H1 (cell line): ENCODE results near the gene WNT11. TPM values are rescaled to one million over a fixed set of nuclear protein-coding genes. Genes with fewer than 3 reads are reported as not detected.
A peak's percentile ranks its signal among the peaks of the same experiment; 100 is the strongest.

Source experiments
- CTCF ChIA-PET: fragments of 300-600 bp; sonication (Branson Sonifier 250); formaldehyde crosslinking; loops from one replicate; lab custom pipeline; 2021; ENCODE audit not compliant: partially characterized antibody; lab: Charles Lee
- POLR2A ChIA-PET: fragments of 300-600 bp; sonication (Branson Sonifier 250); formaldehyde crosslinking; loops from one replicate; lab custom pipeline; 2021; ENCODE audit warnings: inconsistent platforms; ENCODE audit not compliant: partially characterized antibody; lab: Charles Lee
- DNase-seq, 2 experiments: peaks; one replicate each; pipeline versions ENCODE4 v3.0.0 to v3.0.0-alpha.2; 2010 to 2022; ENCODE audit warnings: low spot score in 2 of 2, low read depth in 1 of 2, mixed read lengths in 1 of 2
- FAIRE-seq: peaks from 2 replicates; lab custom pipeline; 2011; peaks lifted over from hg19 to GRCh38; lab: Jason Lieb, UNC
- H2AFZ ChIP-seq: 2 replicates; pipeline ENCODE4 v1.8.1; 2012; ENCODE audit warnings: low read length, inconsistent platforms
- H2AK5ac ChIP-seq: 2 replicates; pipeline ENCODE4 v1.6.1; 2013; ENCODE audit warnings: low read depth, low read length
- H2BK120ac ChIP-seq: replicated peaks from 2 replicates; pipeline ENCODE3; 2013; ENCODE audit warnings: low read depth, low read length, inconsistent platforms
- H2BK12ac ChIP-seq: 2 replicates; pipeline ENCODE4 v1.6.1; 2013; ENCODE audit warnings: low read depth, low read length
- H2BK15ac ChIP-seq: 2 replicates; pipeline ENCODE4 v1.6.1; 2013; ENCODE audit warnings: low read length
- H2BK20ac ChIP-seq: 2 replicates; pipeline ENCODE4 v1.6.1; 2013; ENCODE audit warnings: low read length
- H2BK5ac ChIP-seq: 2 replicates; pipeline ENCODE4 v1.6.1; 2013; ENCODE audit warnings: low read depth, low read length
- H3K14ac ChIP-seq: 2 replicates; pipeline ENCODE4 v1.6.1; 2013; ENCODE audit warnings: inconsistent platforms; ENCODE audit not compliant: insufficient read length
- H3K18ac ChIP-seq: 2 replicates; pipeline ENCODE4 v1.6.1; 2013; ENCODE audit warnings: low read length; ENCODE audit errors: extremely low read depth
- H3K23ac ChIP-seq: 2 replicates; pipeline ENCODE4 v1.6.1; 2013; ENCODE audit warnings: inconsistent platforms; ENCODE audit not compliant: insufficient read length
- H3K23me2 ChIP-seq: 2 replicates; pipeline ENCODE4 v1.6.1; 2013; ENCODE audit warnings: low read depth, low read length
- H3K27ac ChIP-seq: 2 replicates; pipeline ENCODE4 v1.6.1; 2011; ENCODE audit warnings: low read depth, low read length, inconsistent platforms
- H3K27me3 ChIP-seq, 4 experiments: replicated peaks in 1 of 4; 1 replicate in 1 of 4; 2 replicates in 3 of 4; pipeline versions ENCODE4 v1.6.1 to v1.8.1; 2011 to 2013; ENCODE audit warnings: low read length in 3 of 4, mild to moderate bottlenecking in 3 of 4, inconsistent platforms in 2 of 4, mixed read lengths in 2 of 4, moderate library complexity in 1 of 4; ENCODE audit not compliant: control insufficient read depth in 3 of 4, insufficient read depth in 3 of 4; ENCODE audit errors: extremely low read depth in 1 of 4
- H3K36me3 ChIP-seq, 4 experiments: 2 replicates each; pipeline versions ENCODE4 v1.6.1 to v1.8.1; 2011 to 2013; ENCODE audit warnings: mild to moderate bottlenecking in 4 of 4, low read length in 3 of 4, moderate library complexity in 2 of 4, control low read depth in 1 of 4, inconsistent platforms in 1 of 4; ENCODE audit not compliant: insufficient read depth in 4 of 4, control insufficient read depth in 2 of 4
- H3K4ac ChIP-seq: replicated peaks from 2 replicates; pipeline ENCODE3; 2013; ENCODE audit warnings: low read length, low read depth, mixed read lengths, inconsistent platforms; ENCODE audit not compliant: insufficient read length
- H3K4me1 ChIP-seq, 4 experiments: replicated peaks in 1 of 4; 1 replicate in 1 of 4; 2 replicates in 3 of 4; pipeline versions ENCODE4 v1.6.1 to v1.8.1; 2011 to 2013; ENCODE audit warnings: low read length in 3 of 4, inconsistent platforms in 2 of 4, mixed read lengths in 1 of 4; ENCODE audit not compliant: insufficient read depth in 4 of 4, control insufficient read depth in 3 of 4
- H3K4me2 ChIP-seq, 2 experiments: 2 replicates each; pipeline versions ENCODE4 v1.6.1 to v1.8.1; 2011 to 2013; ENCODE audit warnings: low read depth in 2 of 2, low read length in 2 of 2, control low read depth in 1 of 2, inconsistent platforms in 1 of 2, mild to moderate bottlenecking in 1 of 2; ENCODE audit not compliant: insufficient read depth in 1 of 2
- H3K4me3 ChIP-seq, 4 experiments: fragments of 200-600, 300-600 bp in 1 of 4; sonication (generic), shearing (Covaris generic), sonication (Bioruptor Twin) in 1 of 4; 2 replicates each; pipeline versions ENCODE4 v1.5.1 to v1.8.1; 2011 to 2016; ENCODE audit warnings: low read length in 4 of 4, low read depth in 3 of 4, control low read depth in 2 of 4, inconsistent platforms in 2 of 4, mild to moderate bottlenecking in 2 of 4, mixed read lengths in 1 of 4, moderate library complexity in 1 of 4; ENCODE audit not compliant: insufficient read depth in 2 of 4; ENCODE audit errors: extremely low read depth in 1 of 4
- H3K56ac ChIP-seq: replicated peaks from 2 replicates; pipeline ENCODE3; 2013; ENCODE audit warnings: low read depth, mild to moderate bottlenecking, mixed read lengths, low read length, inconsistent platforms; ENCODE audit not compliant: insufficient read length
- H3K79me1 ChIP-seq: 2 replicates; pipeline ENCODE4 v1.6.1; 2013; ENCODE audit warnings: low read depth, low read length, control low read depth
- H3K79me2 ChIP-seq, 2 experiments: 2 replicates each; pipeline versions ENCODE4 v1.6.1 to v1.8.1; 2012 to 2013; ENCODE audit warnings: low read length in 2 of 2, mild to moderate bottlenecking in 2 of 2, inconsistent platforms in 1 of 2; ENCODE audit not compliant: insufficient read depth in 2 of 2, control insufficient read depth in 1 of 2
- H3K9ac ChIP-seq, 4 experiments: replicated peaks in 1 of 4; 1 replicate in 1 of 4; 2 replicates in 3 of 4; pipeline versions ENCODE4 v1.6.1 to v1.8.1; 2011 to 2013; ENCODE audit warnings: low read depth in 3 of 4, low read length in 3 of 4, control low read depth in 2 of 4, mild to moderate bottlenecking in 2 of 4, moderate library complexity in 2 of 4, inconsistent platforms in 1 of 4; ENCODE audit errors: extremely low read depth in 1 of 4
- H3K9me3 ChIP-seq, 2 experiments: 2 replicates each; pipeline versions ENCODE4 v1.6.1 to v1.8.1; 2012 to 2013; ENCODE audit warnings: mild to moderate bottlenecking in 2 of 2, moderate library complexity in 2 of 2, control low read depth in 1 of 2, inconsistent platforms in 1 of 2, low read depth in 1 of 2, low read length in 1 of 2, mixed read lengths in 1 of 2; ENCODE audit not compliant: insufficient read depth in 2 of 2
- H4K20me1 ChIP-seq, 2 experiments: replicated peaks in 1 of 2; 2 replicates each; pipeline versions ENCODE3 to v1.8.1; 2011 to 2013; ENCODE audit warnings: inconsistent platforms in 2 of 2, low read length in 2 of 2, mild to moderate bottlenecking in 1 of 2; ENCODE audit not compliant: insufficient read depth in 2 of 2, control insufficient read depth in 1 of 2
- H4K5ac ChIP-seq: 2 replicates; pipeline ENCODE4 v1.6.1; 2013; ENCODE audit warnings: low read length, low read depth, mixed read lengths, inconsistent platforms; ENCODE audit not compliant: insufficient read length
- H4K8ac ChIP-seq: 2 replicates; pipeline ENCODE4 v1.8.0; 2013; ENCODE audit warnings: mild to moderate bottlenecking, moderate library complexity, low read length, inconsistent platforms; ENCODE audit not compliant: insufficient read depth; ENCODE audit errors: extremely low read depth
- H4K91ac ChIP-seq: replicated peaks from 2 replicates; pipeline ENCODE3; 2013; ENCODE audit warnings: low read length, mixed read lengths, inconsistent platforms; ENCODE audit not compliant: insufficient read length
- WGBS, 2 experiments: shearing (Covaris generic) in 1 of 2; methylation state at CpG; one replicate each; pipeline versions ENCODE4 v1.1.6 to v1.1.7; 2013 to 2015; ENCODE audit warnings: low lambda C conversion rate in 2 of 2, mixed read lengths in 2 of 2, inconsistent platforms in 1 of 2, low coverage in 1 of 2, missing lambda C conversion rate in 1 of 2; ENCODE audit not compliant: insufficient replicate concordance in 2 of 2, insufficient coverage in 1 of 2, insufficient read length in 1 of 2; ENCODE audit errors: extremely low coverage in 1 of 2, missing lambda C conversion rate in 1 of 2; 5-methylcytosine and 5-hydroxymethylcytosine counted together
- polyA plus RNA-seq, 7 experiments: library from polyadenylated mRNA; depleted of rRNA in 3 of 7; stranded (reverse) in 5 of 7; unstranded in 2 of 7; fragments of >200 nt in 5 of 7; fragments of 200-250 nt in 2 of 7; gene quantifications; 1 replicate in 5 of 7; 2 replicates in 1 of 7; 4 replicates in 1 of 7; pipeline versions ENCODE4 v1.2.1 to v1.2.3, GENCODE V29; 2011 to 2013; ENCODE audit warnings: missing spikeins in 2 of 7, mixed read lengths in 2 of 7
- total RNA-seq: library from RNA; stranded (reverse); fragmentation: NEBNext Ultra II Directional; extraction: Animal tissue kit (Norgen Biotek cat#: 25700); gene quantifications from 2 replicates; pipeline ENCODE4 v1.2.1, GENCODE V29; 2021

Gene WNT11
- total and polyA plus RNA-seq, 2 of the 8 experiments (the other 6 are each of a cell fraction or from before 2014, with no cell fraction given), result 0.11 to 0.45 TPM

DNA sequence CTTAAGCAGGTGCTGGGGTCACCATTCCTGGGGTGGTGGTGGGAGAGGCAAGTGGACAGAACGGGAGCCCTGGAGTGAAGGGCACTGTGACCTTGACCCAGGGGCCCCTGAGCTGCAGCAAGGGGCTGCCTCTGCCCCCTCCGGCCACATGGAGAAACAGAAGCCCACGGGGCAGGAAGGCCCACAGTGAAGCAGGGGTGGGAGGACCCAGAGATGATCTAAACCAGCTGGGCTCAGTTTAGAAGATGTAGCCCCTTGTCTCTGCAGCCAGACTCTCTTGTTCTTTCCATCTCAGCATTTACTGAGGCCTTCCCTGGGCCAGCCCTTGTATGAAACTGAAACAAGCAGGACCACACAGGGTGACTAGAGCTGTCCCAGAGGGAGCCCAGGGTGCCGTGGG, 30.5 kb downstream of the WNT11 start:
- CTCF ChIA-PET, result interaction anchor here (0.7 to 2.0 kb wide), 4 partner anchors 10 to 143 kb away, joined by 3 to 4 read pairs (median 3); no protein-coding TSS in a partner anchor

More for the DNA sequence above, 30.5 kb downstream of the WNT11 start:
- H3K27me3 ChIP-seq, result no peaks in the 10 kb centered on the region
- no peak overlapping the region for H3K14ac ChIP-seq
- H4K5ac ChIP-seq, result no peak overlapping the region
- H3K9ac ChIP-seq, result no peak overlapping the region
- H2BK20ac ChIP-seq, result no peak overlapping the region
- 0 out of 2 replicates have a peak overlapping the region, but pooled peaks have one; percentile 16 for H2BK15ac ChIP-seq
- H3K4me2 ChIP-seq, result no peak overlapping the region
- H3K4ac ChIP-seq, result no peak overlapping the region
- H2BK12ac ChIP-seq, result no peak overlapping the region
- no peaks in the 10 kb centered on the region for H3K79me2 ChIP-seq
- no peak overlapping the region for H4K91ac ChIP-seq
- no peak overlapping the region for H2AK5ac ChIP-seq
- no peak for FAIRE-seq
- H3K23ac ChIP-seq, result no peak overlapping the region
- no peak overlapping the region for H3K18ac ChIP-seq
- H2AFZ ChIP-seq, result no peak overlapping the region
- 92% methylated on average over 4 of the region's 4 CpGs; no CpG with 5 or more reads in 1 of the 2 experiments for WGBS, 2 experiments
- peaks cover 0 to 4% (median 2%) of the 10 kb centered on the region in 4 experiments; a peak in 2 of 7 replicates for H3K4me1 ChIP-seq
- H4K8ac ChIP-seq, result no peak overlapping the region; the same call in 1 of the 2 replicates
- no peak overlapping the region for H2BK120ac ChIP-seq
- peaks cover 2% of the 10 kb centered on the region; the same call in 1 of the 2 replicates for H3K23me2 ChIP-seq
- POLR2A ChIA-PET, result no interaction called here
- DNase-seq, result no peak
- H3K79me1 ChIP-seq, result no peaks in the 10 kb centered on the region
- no peak overlapping the region for H2BK5ac ChIP-seq
- no peak overlapping the region for H3K27ac ChIP-seq
- H3K56ac ChIP-seq, result no peak overlapping the region
- no peaks in the 10 kb centered on the region for H3K36me3 ChIP-seq
- H4K20me1 ChIP-seq, result no peaks in the 10 kb centered on the region
- no peak overlapping the region for H3K4me3 ChIP-seq
- no peaks in the 10 kb centered on the region for H3K9me3 ChIP-seq
